Liver (tissue), 9 donors: ENCODE data around the gene LSM6. TPM values are rescaled to one million over a fixed set of nuclear protein-coding genes. Genes with fewer than 3 reads are reported as not detected.

ENCODE experiments used
- DNase-seq: peaks from one replicate; pipeline ENCODE4 v3.0.0-alpha.2; 2017; ENCODE audit warnings: low spot score
- H3K27ac ChIP-seq, 2 donors: one replicate each; pipeline ENCODE4 v1.7.0; 2013; ENCODE audit warnings: inconsistent platforms in 2 of 2, low read length in 2 of 2, control low read depth in 1 of 2, low read depth in 1 of 2, mild to moderate bottlenecking in 1 of 2
- H3K27me3 ChIP-seq, 4 donors: one replicate each; pipeline versions ENCODE4 v1.6.1 to v1.7.0; 2013; ENCODE audit warnings: low read length in 3 of 4, inconsistent platforms in 1 of 4, mild to moderate bottlenecking in 1 of 4, moderate library complexity in 1 of 4; ENCODE audit not compliant: control insufficient read depth in 4 of 4, insufficient read depth in 4 of 4
- H3K36me3 ChIP-seq, 4 donors: one replicate each; pipeline versions ENCODE4 v1.6.1 to v1.7.0; 2013; ENCODE audit warnings: low read length in 3 of 4, mild to moderate bottlenecking in 3 of 4, low read depth in 1 of 4, moderate library complexity in 1 of 4; ENCODE audit not compliant: control insufficient read depth in 4 of 4, insufficient read depth in 3 of 4
- H3K4me1 ChIP-seq, 4 donors: one replicate each; pipeline versions ENCODE4 v1.6.1 to v1.7.0; 2013; ENCODE audit warnings: low read length in 3 of 4, mild to moderate bottlenecking in 3 of 4, moderate library complexity in 1 of 4; ENCODE audit not compliant: control insufficient read depth in 4 of 4, insufficient read depth in 4 of 4
- H3K4me3 ChIP-seq, 3 donors: one replicate each; pipeline versions ENCODE4 v1.6.1 to v1.7.0; 2013; ENCODE audit warnings: low read length in 3 of 3, control low read depth in 1 of 3, low read depth in 1 of 3, mild to moderate bottlenecking in 1 of 3
- H3K9ac ChIP-seq, 2 donors: one replicate each; pipeline ENCODE4 v1.7.0; 2013; ENCODE audit warnings: low read length in 2 of 2, mild to moderate bottlenecking in 2 of 2, moderate library complexity in 2 of 2, control low read depth in 1 of 2, low read depth in 1 of 2
- H3K9me3 ChIP-seq, 4 donors: one replicate each; pipeline versions ENCODE4 v1.6.1 to v1.7.0; 2013; ENCODE audit warnings: low read length in 3 of 4; ENCODE audit not compliant: control insufficient read depth in 4 of 4
- ATF3 ChIP-seq: IDR thresholded peaks from 2 replicates; pipeline ENCODE4 v1.6.1; 2016; ENCODE audit warnings: antibody characterized with exemption
- CTCF ChIP-seq: fragments of 150-350 bp; IDR thresholded peaks from 2 replicates; pipeline ENCODE4 v1.5.1; 2017; ENCODE audit warnings: improper control_type of control experiment, low read depth, low read length; ENCODE audit not compliant: missing input control
- EGR1 ChIP-seq, 2 donors: IDR thresholded peaks; 2 replicates each; pipeline ENCODE4 v1.6.1; 2016 to 2018; ENCODE audit warnings: antibody characterized with exemption in 2 of 2, low read depth in 2 of 2
- FOXA1 ChIP-seq: IDR thresholded peaks from 2 replicates; pipeline ENCODE4 v1.6.1; 2016; ENCODE audit warnings: antibody characterized with exemption
- FOXA2 ChIP-seq: IDR thresholded peaks from 2 replicates; pipeline ENCODE4 v1.6.1; 2016; ENCODE audit warnings: antibody characterized with exemption
- GABPA ChIP-seq, 2 donors: IDR thresholded peaks in 1 of 2; conservative IDR thresholded peaks in 1 of 2; 2 replicates each; pipeline ENCODE4 v1.6.1; 2016; ENCODE audit warnings: antibody characterized with exemption in 2 of 2, mild to moderate bottlenecking in 1 of 2, moderate library complexity in 1 of 2
- HNF4G ChIP-seq: IDR thresholded peaks from 2 replicates; pipeline ENCODE4 v1.6.1; 2016; ENCODE audit warnings: antibody characterized with exemption
- JUND ChIP-seq, 2 donors: IDR thresholded peaks; 2 replicates each; pipeline ENCODE4 v1.6.1; 2016; ENCODE audit warnings: antibody characterized with exemption in 2 of 2
- MAX ChIP-seq: IDR thresholded peaks from 2 replicates; pipeline ENCODE4 v1.6.1; 2016; ENCODE audit warnings: antibody characterized with exemption
- NR2F2 ChIP-seq: IDR thresholded peaks from 2 replicates; pipeline ENCODE4 v1.6.1; 2016; ENCODE audit warnings: antibody characterized with exemption
- RAD21 ChIP-seq, 2 donors: IDR thresholded peaks; 2 replicates each; pipeline ENCODE4 v1.6.1; 2016; ENCODE audit warnings: antibody characterized with exemption in 2 of 2, mild to moderate bottlenecking in 2 of 2
- REST ChIP-seq: IDR thresholded peaks from 2 replicates; pipeline ENCODE4 v1.6.1; 2016; ENCODE audit warnings: antibody characterized with exemption, mild to moderate bottlenecking
- RXRA ChIP-seq, 2 donors: IDR thresholded peaks; 2 replicates each; pipeline ENCODE4 v1.6.1; 2017 to 2018; ENCODE audit warnings: antibody characterized with exemption in 2 of 2, mild to moderate bottlenecking in 1 of 2
- SP1 ChIP-seq: IDR thresholded peaks from 2 replicates; pipeline ENCODE4 v1.6.1; 2018; ENCODE audit warnings: antibody characterized with exemption, mild to moderate bottlenecking
- TAF1 ChIP-seq: conservative IDR thresholded peaks from 2 replicates; pipeline ENCODE4 v1.6.1; 2016; ENCODE audit warnings: antibody characterized with exemption, mild to moderate bottlenecking
- YY1 ChIP-seq: IDR thresholded peaks from 2 replicates; pipeline ENCODE4 v1.6.1; 2016; ENCODE audit warnings: antibody characterized with exemption, mild to moderate bottlenecking
- WGBS: extraction: QIAGEN DNeasy Blood & Tissue Kit; methylation state at CpG from one replicate; pipeline ENCODE4 v1.1.7; 2013; 5-methylcytosine and 5-hydroxymethylcytosine counted together
- polyA plus RNA-seq, 2 donors: library from polyadenylated mRNA; stranded (reverse) in 1 of 2; unstranded in 1 of 2; fragments of 200-250 nt in 1 of 2; fragments of >200 nt in 1 of 2; fragmentation: Nextera tagmentation in 1 of 2; extraction: Ambion mirVana in 1 of 2; gene quantifications; one replicate each; pipeline versions ENCODE4 v1.2.1 to v1.2.3, GENCODE V29; 2013 to 2015
- total RNA-seq, 2 donors: library from RNA; depleted of rRNA; stranded (reverse); fragments of >200 nt; gene quantifications; one replicate each; pipeline ENCODE4 v1.2.3, GENCODE V29; 2014
- donor health status: healthy.
- donor health status: healthy.
- donor health status: healthy.
- donor health status: healthy.
- donor health status: healthy.

LSM6 gene
- total and polyA plus RNA-seq, 4 donors, result 14.7 to 26.9 (median 24.2) TPM

GRCh38 chr4:146210890-146211289, 35.4 kb downstream of the LSM6 start:
- no peaks in the 10 kb centered on the region for H3K36me3 ChIP-seq

GRCh38 chr4:146211440-146211839, 35.9 kb downstream of the LSM6 start:
- Histone ChIP-seq H3K9me3 (no peaks in the 10 kb centered on the region), H3K4me1 (no peaks in the 10 kb centered on the region), H3K9ac (no peak overlapping the region), H3K36me3 (no peaks in the 10 kb centered on the region), H3K4me3 (no peak overlapping the region), H3K27ac (no peak overlapping the region), H3K27me3 (no peaks in the 10 kb centered on the region)
- no peak for DNase-seq
- no peak for TF ChIP-seq NR2F2
- TF ChIP-seq MAX, result no peak
- no peak for TF ChIP-seq TAF1
- TF ChIP-seq RXRA (IDR thresholded peaks at IDR 0.05), result no peak
- no peak for TF ChIP-seq JUND (IDR thresholded peaks at IDR 0.05)
- no peak for TF ChIP-seq REST
- no peak for TF ChIP-seq SP1
- no peak for TF ChIP-seq FOXA1
- TF ChIP-seq HNF4G, result no peak
- no peak for TF ChIP-seq GABPA (IDR thresholded peaks at IDR 0.05 in 1 of 2, conservative IDR thresholded peaks at IDR 0.05 in 1 of 2)
- no peak for TF ChIP-seq FOXA2
- no peak for TF ChIP-seq RAD21 (IDR thresholded peaks at IDR 0.05)
- TF ChIP-seq YY1, result no peak
- no peak for TF ChIP-seq EGR1 (IDR thresholded peaks at IDR 0.05; ENCODE audit: low read depth in 2 of 2)
- no peak for TF ChIP-seq CTCF
- TF ChIP-seq ATF3, result no peak
- 87% methylated on average over 7 of the region's 7 CpGs for WGBS

More at GRCh38 chr4:146210890-146211289, 35.4 kb downstream of the LSM6 start:
- no peak for DNase-seq
- Histone ChIP-seq H3K9me3 (no peaks in the 10 kb centered on the region), H3K27ac (no peak overlapping the region), H3K4me1 (no peaks in the 10 kb centered on the region), H3K4me3 (no peak overlapping the region), H3K9ac (no peak overlapping the region), H3K27me3 (no peaks in the 10 kb centered on the region)
- no peak for TF ChIP-seq HNF4G
- no peak for TF ChIP-seq SP1
- TF ChIP-seq YY1, result no peak
- TF ChIP-seq MAX, result no peak
- no peak for TF ChIP-seq REST
- no peak for TF ChIP-seq FOXA1
- TF ChIP-seq NR2F2, result no peak
- 76% methylated on average over 2 of the region's 2 CpGs for WGBS
